Stimulated activated CD4-positive, alpha-beta T cell treated with anti-CD3 and anti-CD28 coated beads, Interleukin-4, amount 100 ng/mL, for 4 hours (primary cell): ENCODE measurements around the gene MYO16.

ENCODE experiments used
- DNase-seq, 2 experiments: peaks; one replicate each; pipeline ENCODE4 v3.0.0-alpha.2; 2020

MYO16 gene

GRCh38 chr13:108947551-108948030 is 318.2 kb downstream of the MYO16 start:
- no peak for DNase-seq

- no peak for DNase-seq
These were observed 318.9 kb downstream of the MYO16 start for GRCh38 chr13:108948251-108948671.

- no peak for DNase-seq
These were observed 321.1 kb downstream of the MYO16 start for GRCh38 chr13:108950333-108951010.

- no peak for DNase-seq
These were observed 326.3 kb downstream of the MYO16 start for GRCh38 chr13:108955741-108956140.

GRCh38 chr13:108957369-108958012 is 328.1 kb downstream of the MYO16 start:
- DNase-seq = no peak

- no peak for DNase-seq
These were observed 328.6 kb downstream of the MYO16 start for GRCh38 chr13:108958013-108958376.

- no peak for DNase-seq
These were observed 329.8 kb downstream of the MYO16 start for GRCh38 chr13:108959234-108959633.

GRCh38 chr13:108960006-108960405 is 330.6 kb downstream of the MYO16 start:
- no peak for DNase-seq

GRCh38 chr13:108961542-108962125 is 332.2 kb downstream of the MYO16 start:
- DNase-seq = no peak

- DNase-seq = no peak
These were observed 333.2 kb downstream of the MYO16 start for GRCh38 chr13:108962654-108963053.

GRCh38 chr13:108963276-108963810 is 333.9 kb downstream of the MYO16 start:
- no peak for DNase-seq

- DNase-seq = no peak
These were observed 334.6 kb downstream of the MYO16 start for GRCh38 chr13:108963846-108964600.

- DNase-seq = no peak
These were observed 335.2 kb downstream of the MYO16 start for GRCh38 chr13:108964606-108965005.

- DNase-seq = no peak
These were observed 338.0 kb downstream of the MYO16 start for GRCh38 chr13:108967371-108967770.

GRCh38 chr13:108968566-108968965 is 339.2 kb downstream of the MYO16 start:
- DNase-seq = no peak

- no peak for DNase-seq
These were observed 345.3 kb downstream of the MYO16 start for GRCh38 chr13:108974686-108975085.

- no peak for DNase-seq
These were observed 350.8 kb downstream of the MYO16 start for GRCh38 chr13:108980237-108980636.

GRCh38 chr13:108981407-108981806 is 352.0 kb downstream of the MYO16 start:
- DNase-seq = no peak

GRCh38 chr13:108983273-108983672 is 353.9 kb downstream of the MYO16 start:
- no peak for DNase-seq

- DNase-seq = no peak
These were observed 355.0 kb downstream of the MYO16 start for GRCh38 chr13:108984251-108984920.

GRCh38 chr13:108985166-108985565 is 355.8 kb downstream of the MYO16 start:
- no peak for DNase-seq

GRCh38 chr13:108987517-108987916 is 358.1 kb downstream of the MYO16 start:
- DNase-seq = no peak

- no peak for DNase-seq
These were observed 358.5 kb downstream of the MYO16 start for GRCh38 chr13:108987944-108988343.
